Measurements from ENCODE around the gene SLC25A24.
"Not testable (repeated sequence)": the region's sequence is repeated elsewhere in the genome, so short reads cannot be mapped to it uniquely, and the experiment has no call there.

The SLC25A24 gene

DNA sequence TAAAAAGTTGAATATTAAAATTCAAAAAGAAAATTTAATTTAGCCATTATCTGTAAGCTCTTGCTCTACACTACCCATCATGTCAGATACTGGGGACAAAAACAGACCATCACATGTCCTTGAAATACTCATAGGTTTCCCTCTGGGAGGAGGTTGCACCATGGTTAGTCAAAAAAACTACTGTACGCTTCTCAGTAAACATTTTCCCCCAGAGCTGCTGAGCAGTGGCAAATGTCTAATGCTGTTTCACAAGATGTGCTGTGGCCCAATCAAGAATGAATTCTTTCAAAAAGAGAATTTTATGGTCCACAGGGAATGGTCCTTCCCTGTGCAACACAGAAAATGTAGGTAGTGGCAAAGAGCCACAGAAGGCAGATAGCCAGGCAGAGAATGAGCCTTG, 6.1 kb downstream of the SLC25A24 start:
- DNase-seq: no peak

GRCh38 chr1:108193333-108193732, 6.8 kb downstream of the SLC25A24 start:
- no peak for DNase-seq

DNA sequence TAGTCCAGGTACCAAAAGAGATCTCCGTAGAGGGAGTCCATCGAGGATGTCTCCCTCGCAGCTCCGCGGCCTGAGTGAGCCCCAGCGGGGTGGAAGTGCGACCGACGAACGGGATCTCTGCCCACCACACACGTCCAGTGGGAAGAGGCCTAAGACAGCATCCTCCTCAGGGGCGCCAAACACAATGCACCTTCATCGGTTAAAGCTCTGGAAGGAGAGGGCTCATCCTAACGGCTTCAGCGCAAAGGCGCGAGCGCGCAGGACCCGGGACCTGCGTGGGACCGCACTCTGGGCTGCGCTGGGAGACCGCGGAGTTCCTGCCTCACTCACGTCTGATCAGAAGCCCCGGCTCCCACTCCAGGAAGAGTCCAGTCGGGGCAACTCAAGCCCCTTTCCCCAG, 7.6 kb downstream of the SLC25A24 start:
- no peak for DNase-seq

- DNase-seq: no peak
These were observed 9.3 kb downstream of the SLC25A24 start for GRCh38 chr1:108190686-108191416.

DNA sequence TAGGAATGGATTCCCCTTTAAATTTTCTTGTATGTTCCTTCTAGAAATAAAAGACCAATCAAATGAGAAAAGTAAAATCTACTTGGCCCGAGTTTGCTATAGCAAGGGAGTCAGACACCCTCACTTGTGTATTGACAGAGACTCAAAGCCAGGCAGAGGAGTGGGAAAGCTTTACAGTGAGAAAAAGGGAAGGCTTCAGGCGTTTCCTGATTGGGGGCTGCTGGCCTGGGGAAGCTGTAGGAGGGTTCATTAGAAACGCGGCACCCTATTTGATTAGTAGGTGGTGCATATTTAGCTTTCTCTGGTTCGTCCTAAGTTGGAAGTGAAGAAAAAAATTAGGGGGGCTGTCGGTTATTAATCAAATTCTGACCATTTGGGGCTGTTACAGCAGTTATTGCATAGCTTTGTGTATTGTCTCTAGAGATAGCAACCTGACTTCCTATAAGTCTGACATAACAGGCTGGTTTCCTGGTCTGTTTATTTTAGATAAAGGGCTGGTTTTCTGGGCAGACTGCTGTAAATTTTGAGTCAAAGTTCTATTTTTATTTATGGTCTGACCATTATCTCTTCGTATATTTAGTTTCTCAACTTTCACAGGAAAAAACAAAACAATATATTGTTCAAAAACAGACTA, 10.0 kb downstream of the SLC25A24 start:
- no peak for DNase-seq

DNA sequence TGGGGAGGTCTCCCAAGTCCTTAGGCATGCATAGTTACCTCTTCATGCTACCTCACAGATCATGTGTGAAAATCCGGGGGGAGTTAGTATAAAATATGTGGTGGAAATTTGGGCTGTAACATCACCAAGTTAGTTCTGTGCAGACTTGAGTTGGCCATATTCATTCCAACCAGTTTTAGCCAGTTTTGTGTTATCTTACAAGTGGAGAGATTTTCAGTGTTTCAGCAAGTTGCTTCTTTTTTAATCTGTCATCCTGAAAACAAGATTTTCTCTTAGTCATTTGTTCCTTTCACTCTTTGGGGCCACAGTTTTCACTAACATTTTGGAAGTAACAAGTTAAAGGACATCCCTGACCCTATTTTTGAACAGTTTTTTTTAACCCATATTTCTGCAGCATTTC, 11.3 kb downstream of the SLC25A24 start:
- DNase-seq: no peak

GRCh38 chr1:108182959-108183700, 17.0 kb downstream of the SLC25A24 start:
- no peak for DNase-seq

GRCh38 chr1:108179018-108179417, 21.1 kb downstream of the SLC25A24 start:
- DNase-seq: no peak

DNA sequence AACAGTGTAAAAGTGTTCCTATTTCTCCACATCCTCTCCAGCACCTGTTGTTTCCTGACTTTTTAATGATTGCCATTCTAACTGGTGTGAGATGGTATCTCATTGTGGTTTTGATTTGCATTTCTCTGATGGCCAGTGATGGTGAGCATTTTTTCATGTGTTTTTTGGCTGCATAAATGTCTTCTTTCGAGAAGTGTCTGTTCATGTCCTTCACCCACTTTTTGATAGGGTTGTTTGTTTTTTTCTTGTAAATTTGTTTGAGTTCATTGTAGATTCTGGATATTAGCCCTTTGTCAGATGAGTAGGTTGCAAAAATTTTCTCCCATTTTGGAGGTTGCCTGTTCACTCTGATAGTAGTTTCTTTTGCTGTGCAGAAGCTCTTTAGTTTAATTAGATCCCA, 37.7 kb downstream of the SLC25A24 start:
- not testable (repeated sequence) for DNase-seq

DNA sequence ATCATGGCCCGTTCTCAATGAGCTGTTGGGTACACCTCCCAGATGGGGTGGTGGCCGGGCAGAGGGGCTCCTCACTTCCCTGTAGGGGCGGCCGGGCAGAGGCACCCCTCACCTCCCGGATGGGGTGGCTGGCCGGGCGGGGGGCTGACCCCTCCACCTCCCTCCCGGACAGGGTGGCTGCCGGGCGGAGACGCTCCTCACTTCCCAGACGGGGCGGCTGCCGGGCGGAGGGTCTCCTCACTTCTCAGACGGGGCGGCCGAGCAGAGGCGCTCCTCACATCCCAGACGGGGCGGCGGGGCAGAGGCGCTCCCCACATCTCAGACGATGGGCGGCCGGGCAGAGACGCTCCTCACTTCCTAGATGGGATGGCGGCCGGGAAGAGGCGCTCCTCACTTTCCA, 40.2 kb downstream of the SLC25A24 start:
- not testable (repeated sequence) for DNase-seq

DNA sequence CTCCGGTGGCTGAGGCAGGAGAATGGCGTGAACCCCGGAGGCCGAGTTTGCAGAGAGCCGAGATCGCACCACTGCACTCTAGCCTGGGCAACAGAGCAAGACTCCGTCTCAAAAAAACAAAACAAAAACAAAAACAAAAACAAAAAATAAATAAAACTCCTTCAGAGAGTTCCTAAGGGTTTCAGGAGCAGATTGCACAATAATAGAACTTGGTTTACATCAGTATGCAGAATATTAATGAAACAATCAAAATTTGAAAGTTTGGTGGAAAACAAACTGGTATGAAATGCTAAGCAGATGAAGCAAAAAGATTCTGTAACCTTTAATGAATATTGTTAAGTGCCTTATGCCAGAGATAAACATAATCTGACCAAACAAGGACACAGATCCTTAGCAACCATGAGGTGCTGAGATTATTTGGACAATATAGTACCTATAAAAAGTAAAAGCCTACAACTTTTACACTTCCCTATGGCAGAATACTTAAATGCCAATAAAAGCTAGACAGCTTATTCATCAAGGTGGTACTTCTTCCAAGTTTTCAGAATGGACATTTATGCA, 41.2 kb downstream of the SLC25A24 start:
- no peak for DNase-seq

DNA sequence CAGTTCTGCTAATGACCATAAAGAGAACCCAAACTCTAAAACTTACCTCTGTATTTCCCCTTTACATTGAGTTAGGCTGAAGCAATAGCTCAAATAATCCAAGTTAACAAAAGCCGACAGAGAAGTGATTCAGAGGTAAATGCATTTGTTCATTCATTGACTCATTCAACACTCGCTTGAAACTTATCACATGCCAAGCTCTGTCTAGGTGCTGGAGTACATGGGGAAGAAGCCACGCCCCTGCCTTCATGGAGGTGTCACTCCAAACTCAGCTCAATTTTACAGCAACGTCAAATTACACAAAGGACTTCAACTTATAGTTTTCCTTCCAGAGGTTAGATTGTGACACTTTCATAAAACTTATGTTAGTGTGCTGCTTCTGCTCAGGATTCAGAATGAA, 45.8 kb downstream of the SLC25A24 start:
- no peak for DNase-seq

- DNase-seq: no peak
These were observed 47.3 kb downstream of the SLC25A24 start for GRCh38 chr1:108152782-108153222.

- DNase-seq: no peak
These were observed 48.6 kb downstream of the SLC25A24 start for GRCh38 chr1:108151548-108151947.

DNA sequence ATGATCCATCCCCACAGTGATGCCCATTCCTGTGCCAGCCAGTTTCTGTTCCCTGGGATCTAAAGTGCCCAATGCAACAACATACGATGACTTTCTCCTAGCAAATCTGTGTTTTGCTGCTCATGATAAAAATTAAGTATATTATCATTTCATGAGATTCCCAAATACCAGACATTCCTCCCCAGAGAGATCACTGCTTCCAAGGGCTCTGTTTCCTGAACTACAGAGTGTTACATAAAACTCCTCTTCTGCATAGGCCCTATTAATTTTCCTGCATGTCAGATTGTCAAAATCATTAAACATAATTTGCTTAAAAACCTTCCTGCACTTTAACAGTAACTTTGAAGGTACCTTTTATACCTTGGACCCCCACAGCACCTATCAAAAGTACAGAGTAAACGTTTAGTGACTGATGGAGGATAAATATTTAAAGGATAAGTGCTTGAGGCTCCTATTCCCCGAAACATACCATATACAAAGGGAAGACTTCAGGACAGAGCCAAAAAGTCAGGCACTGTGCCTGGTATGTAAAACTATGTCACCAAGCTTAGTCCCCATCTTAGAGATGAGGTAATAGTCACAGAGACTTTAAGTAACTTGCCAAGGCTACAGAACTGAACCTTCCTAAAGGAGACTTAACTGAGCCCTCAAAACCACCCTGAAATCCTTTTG, 50.2 kb downstream of the SLC25A24 start:
- no peak for DNase-seq

- DNase-seq: not testable (repeated sequence)
These were observed 55.6 kb downstream of the SLC25A24 start for GRCh38 chr1:108144569-108144968.

GRCh38 chr1:108142773-108143394, 57.3 kb downstream of the SLC25A24 start:
- no peak for DNase-seq

DNA sequence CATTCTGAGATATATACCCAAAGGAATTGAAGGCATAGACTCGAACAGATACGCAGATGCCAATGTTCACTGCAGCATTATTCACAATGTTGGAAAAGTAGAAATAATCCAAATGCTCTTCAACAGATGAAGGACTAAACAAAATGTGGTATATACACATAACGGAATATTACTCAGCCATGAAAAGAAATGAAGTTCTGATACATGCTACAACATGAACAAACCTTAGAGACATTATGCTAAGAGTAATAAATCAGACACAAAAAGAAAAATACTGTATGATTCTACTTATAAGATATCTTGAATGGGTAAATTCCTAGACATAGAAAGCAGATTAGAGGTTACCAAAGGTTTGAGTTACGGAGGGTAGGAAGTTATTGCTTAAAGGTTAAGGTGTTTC, 57.9 kb downstream of the SLC25A24 start:
- DNase-seq: no peak

- DNase-seq: no peak
These were observed 58.5 kb downstream of the SLC25A24 start for GRCh38 chr1:108141621-108142020.

DNA sequence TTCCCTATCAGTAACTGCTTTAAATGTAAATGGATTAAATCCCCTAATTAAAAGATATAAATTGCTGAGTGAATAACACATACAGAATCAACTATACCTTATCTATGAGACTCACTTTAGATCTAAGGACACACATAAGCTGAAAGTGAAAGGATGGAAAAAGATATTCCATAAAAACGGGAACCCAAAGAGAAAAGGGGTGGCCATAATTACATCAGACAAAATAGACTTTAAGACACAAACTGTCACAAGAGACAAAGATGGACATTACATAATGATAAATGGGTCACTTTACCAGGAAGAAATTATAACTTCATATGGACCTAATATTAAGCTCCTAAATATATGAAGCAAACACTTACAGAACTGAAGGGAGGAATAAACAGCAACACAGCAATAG, 59.2 kb downstream of the SLC25A24 start:
- DNase-seq: no peak

DNA sequence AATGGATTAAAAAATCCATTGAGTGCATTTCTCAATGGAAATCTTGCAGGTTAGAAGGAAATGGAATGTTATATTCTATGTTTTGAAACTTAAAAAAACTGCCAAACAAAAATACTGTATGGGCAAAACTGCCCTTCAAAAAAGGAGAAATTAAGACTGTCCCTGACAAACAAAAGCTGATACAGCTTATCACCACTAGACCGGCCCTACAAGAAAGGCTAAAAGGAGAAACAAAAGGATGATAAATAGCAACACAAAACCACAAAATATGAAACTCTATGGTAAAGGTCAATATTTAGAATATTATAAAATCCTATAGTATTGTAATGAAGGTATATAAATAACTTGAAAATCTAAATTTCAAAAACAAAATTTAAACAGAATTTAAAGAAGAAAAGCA, 60.0 kb downstream of the SLC25A24 start:
- no peak for DNase-seq

DNA sequence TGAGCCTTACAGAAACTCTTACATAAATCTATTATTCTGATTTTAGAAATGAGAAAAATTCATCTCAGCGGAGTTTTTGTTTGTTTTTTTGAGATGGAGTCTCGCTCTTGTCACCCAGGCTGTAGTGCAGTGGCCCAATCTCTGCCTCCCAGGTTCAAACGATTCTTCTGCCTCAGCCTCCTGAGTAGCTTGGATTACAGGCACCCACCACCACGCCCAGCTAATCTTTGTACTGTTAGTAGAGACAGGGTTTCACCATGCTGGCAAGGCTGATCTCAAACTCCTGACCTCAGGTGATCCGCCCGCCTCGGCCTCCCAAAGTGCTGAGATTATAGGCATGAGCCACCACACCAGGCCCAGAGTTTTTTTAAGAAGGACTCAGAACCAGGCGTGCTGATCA, 60.6 kb downstream of the SLC25A24 start:
- not testable (repeated sequence) for DNase-seq
